GM18517 (cell line): Measurements from ENCODE around the gene ATOSB.
"Not testable (repeated sequence)": the region's sequence is repeated elsewhere in the genome, so short reads cannot be mapped to it uniquely, and the experiment has no call there.

Source experiments
- ATAC-seq: cut with Tn5 transposase; IDR thresholded peaks from one replicate; pipeline ENCODE4 v1.9.1; 2021; ENCODE audit warnings: mild to moderate bottlenecking, moderate library complexity; ENCODE audit not compliant: unreplicated experiment

ATOSB gene

GRCh38 chr9:35115680-35116538, at the start of gene ATOSB:
TSS of gene ATOSB (minus strand) at chr9:35115862. CDS start at chr9:35108274, 7,588 bp downstream.
- ATAC-seq, result peak; percentile 45

GRCh38 chr9:35164711-35165110, 49.0 kb upstream of the ATOSB start:
- no peak for ATAC-seq

- no peak for ATAC-seq
These were observed 47.8 kb upstream of the ATOSB start for GRCh38 chr9:35163413-35163812.

GRCh38 chr9:35162605-35163315, 47.1 kb upstream of the ATOSB start:
- ATAC-seq, result no peak

- ATAC-seq, result peak; percentile 59
These were observed 46.3 kb upstream of the ATOSB start, which contains the start of gene UNC13B for GRCh38 chr9:35161713-35162604. TSS of gene UNC13B (plus strand) at chr9:35162009. CDS start at chr9:35162284, 275 bp downstream.

- no peak for ATAC-seq
These were observed 43.0 kb upstream of the ATOSB start for GRCh38 chr9:35158501-35159280.

- ATAC-seq, result not testable (repeated sequence)
These were observed 42.2 kb upstream of the ATOSB start for GRCh38 chr9:35157836-35158235.

- ATAC-seq, result no peak
These were observed 41.1 kb upstream of the ATOSB start for GRCh38 chr9:35156781-35157180.

- ATAC-seq, result no peak
These were observed 37.3 kb upstream of the ATOSB start for GRCh38 chr9:35152926-35153325.

- not testable (repeated sequence) for ATAC-seq
These were observed 32.4 kb upstream of the ATOSB start for GRCh38 chr9:35147941-35148563.

GRCh38 chr9:35142037-35142436, 26.4 kb upstream of the ATOSB start:
- ATAC-seq, result no peak

- ATAC-seq, result no peak
These were observed 24.4 kb upstream of the ATOSB start for GRCh38 chr9:35140093-35140492.

GRCh38 chr9:35136866-35137265, 21.2 kb upstream of the ATOSB start:
- ATAC-seq, result no peak

GRCh38 chr9:35135988-35136387, 20.3 kb upstream of the ATOSB start:
- no peak for ATAC-seq

- no peak for ATAC-seq
These were observed 19.3 kb upstream of the ATOSB start for GRCh38 chr9:35134920-35135319.

GRCh38 chr9:35116898-35117551, 1.4 kb upstream of the ATOSB start:
- ATAC-seq, result peak; percentile 53

- ATAC-seq, result peak; percentile 6
These were observed 856 bp upstream of the ATOSB start for GRCh38 chr9:35116539-35116897.

- no peak for ATAC-seq
These were observed 628 bp downstream of the ATOSB start for GRCh38 chr9:35114840-35115628.
